Suprapubic skin (tissue), 3 donors: ENCODE results near the gene OR4N5.

Source experiments
- EP300 ChIP-seq: sonication (generic); formaldehyde crosslinking; IDR thresholded peaks from one replicate; pipeline ENCODE4 v1.6.1; 2017; ENCODE audit warnings: antibody characterized with exemption
- POLR2A ChIP-seq, 2 donors: fragments of 450-650 bp; IDR thresholded peaks; one replicate each; pipeline ENCODE4 v1.6.1; 2017; ENCODE audit warnings: antibody characterized with exemption in 2 of 2, mild to moderate bottlenecking in 2 of 2, moderate library complexity in 2 of 2
- TF ChIP-seq, protein P1 (sequence below), 2 donors: fragments of 200-600 bp in 1 of 2; fragments of 450-650 bp in 1 of 2; sonication (generic) in 1 of 2; IDR thresholded peaks; one replicate each; pipeline ENCODE4 v1.5.1; 2016 to 2019; ENCODE audit warnings: antibody characterized with exemption in 2 of 2, mild to moderate bottlenecking in 1 of 2, moderate library complexity in 1 of 2

DNA sequence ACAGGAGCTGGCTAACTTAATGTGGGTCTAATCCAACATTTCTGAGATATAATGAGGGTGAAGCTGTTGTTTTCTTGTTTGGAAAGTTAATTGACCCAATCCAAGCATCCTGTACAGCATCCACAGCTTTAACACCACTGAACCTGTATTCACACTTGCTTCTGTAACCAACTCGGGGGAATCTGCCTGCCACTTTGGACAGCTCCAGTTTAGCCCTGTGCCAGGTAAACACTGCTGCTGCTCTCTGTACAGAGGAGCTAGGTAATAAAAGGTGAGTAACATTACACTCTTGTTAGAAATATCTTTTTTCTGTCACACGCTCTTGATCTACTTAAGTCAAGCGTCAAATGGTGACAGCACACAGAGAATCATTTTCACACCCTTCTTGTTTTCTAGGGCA, 52.8 kb downstream of the OR4N5 start:
- TF ChIP-seq, protein P1, sequence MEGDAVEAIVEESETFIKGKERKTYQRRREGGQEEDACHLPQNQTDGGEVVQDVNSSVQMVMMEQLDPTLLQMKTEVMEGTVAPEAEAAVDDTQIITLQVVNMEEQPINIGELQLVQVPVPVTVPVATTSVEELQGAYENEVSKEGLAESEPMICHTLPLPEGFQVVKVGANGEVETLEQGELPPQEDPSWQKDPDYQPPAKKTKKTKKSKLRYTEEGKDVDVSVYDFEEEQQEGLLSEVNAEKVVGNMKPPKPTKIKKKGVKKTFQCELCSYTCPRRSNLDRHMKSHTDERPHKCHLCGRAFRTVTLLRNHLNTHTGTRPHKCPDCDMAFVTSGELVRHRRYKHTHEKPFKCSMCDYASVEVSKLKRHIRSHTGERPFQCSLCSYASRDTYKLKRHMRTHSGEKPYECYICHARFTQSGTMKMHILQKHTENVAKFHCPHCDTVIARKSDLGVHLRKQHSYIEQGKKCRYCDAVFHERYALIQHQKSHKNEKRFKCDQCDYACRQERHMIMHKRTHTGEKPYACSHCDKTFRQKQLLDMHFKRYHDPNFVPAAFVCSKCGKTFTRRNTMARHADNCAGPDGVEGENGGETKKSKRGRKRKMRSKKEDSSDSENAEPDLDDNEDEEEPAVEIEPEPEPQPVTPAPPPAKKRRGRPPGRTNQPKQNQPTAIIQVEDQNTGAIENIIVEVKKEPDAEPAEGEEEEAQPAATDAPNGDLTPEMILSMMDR (IDR thresholded peaks at IDR 0.05): no peak
- TF ChIP-seq EP300 (no peak), POLR2A (IDR thresholded peaks at IDR 0.05) (no peak)
